PFSK-1 (cell line): ENCODE measurements around the gene TMEM161A.

Experiments used
- FOXP2 ChIP-seq: optimal IDR thresholded peaks from 2 replicates; pipeline ENCODE3; 2011; ENCODE audit warnings: borderline replicate concordance, control low read depth, inconsistent platforms; ENCODE audit not compliant: insufficient read depth; ENCODE audit errors: extremely low read length, extremely low read depth
- POLR2AphosphoS5 ChIP-seq: IDR thresholded peaks from 2 replicates; pipeline ENCODE4 v1.6.1; 2012; ENCODE audit warnings: low read depth, mild to moderate bottlenecking, control low read depth, low read length, moderate library complexity
- REST ChIP-seq, 2 experiments: IDR thresholded peaks; 2 replicates each; pipeline versions ENCODE4 v1.6.1 to v1.8.0; 2011 to 2012; ENCODE audit warnings: low read depth in 2 of 2, low read length in 2 of 2, control low read depth in 1 of 2, inconsistent platforms in 1 of 2, mild to moderate bottlenecking in 1 of 2, moderate library complexity in 1 of 2; ENCODE audit not compliant: insufficient read depth in 1 of 2
- SIN3A ChIP-seq: IDR thresholded peaks from 2 replicates; pipeline ENCODE4 v1.6.1; 2012; ENCODE audit warnings: mild to moderate bottlenecking, low read length, moderate library complexity, borderline replicate concordance; ENCODE audit not compliant: insufficient read depth
- TAF1 ChIP-seq: IDR thresholded peaks from 2 replicates; pipeline ENCODE4 v1.6.1; 2012; ENCODE audit warnings: low read length, control low read depth, borderline replicate concordance; ENCODE audit not compliant: insufficient read depth

Gene TMEM161A

GRCh38 chr19:19120308-19121231, 17.7 kb downstream of the TMEM161A start:
- TF ChIP-seq REST (IDR thresholded peaks at IDR 0.05; ENCODE audit: insufficient read depth in 1 of 2, low read depth in 2 of 2, low read length in 2 of 2) (no peak), TAF1 (no peak), SIN3A (no peak), FOXP2 (no peak), POLR2AphosphoS5 (no peak)

- TF ChIP-seq FOXP2 (no peak), SIN3A (no peak)
Observed at GRCh38 chr19:19119325-19120237, 18.7 kb downstream of the TMEM161A start.

GRCh38 chr19:19115954-19116353, 22.3 kb downstream of the TMEM161A start:
- TF ChIP-seq TAF1 (no peak), SIN3A (no peak), FOXP2 (no peak), POLR2AphosphoS5 (no peak), REST (IDR thresholded peaks at IDR 0.05; ENCODE audit: insufficient read depth in 1 of 2, low read depth in 2 of 2, low read length in 2 of 2) (no peak)

- TF ChIP-seq TAF1, result no peak
- TF ChIP-seq FOXP2, result no peak
Observed at GRCh38 chr19:19113040-19113626, 25.1 kb downstream of the TMEM161A start.

GRCh38 chr19:19111967-19112580, 26.2 kb downstream of the TMEM161A start:
- no peak for TF ChIP-seq POLR2AphosphoS5

GRCh38 chr19:19111136-19111835, 27.0 kb downstream of the TMEM161A start:
- TF ChIP-seq POLR2AphosphoS5 (no peak), SIN3A (no peak), TAF1 (no peak), FOXP2 (no peak), REST (IDR thresholded peaks at IDR 0.05; ENCODE audit: insufficient read depth in 1 of 2, low read depth in 2 of 2, low read length in 2 of 2) (no peak)
